ENCODE results near the gene SLC30A1.

The SLC30A1 gene

DNA sequence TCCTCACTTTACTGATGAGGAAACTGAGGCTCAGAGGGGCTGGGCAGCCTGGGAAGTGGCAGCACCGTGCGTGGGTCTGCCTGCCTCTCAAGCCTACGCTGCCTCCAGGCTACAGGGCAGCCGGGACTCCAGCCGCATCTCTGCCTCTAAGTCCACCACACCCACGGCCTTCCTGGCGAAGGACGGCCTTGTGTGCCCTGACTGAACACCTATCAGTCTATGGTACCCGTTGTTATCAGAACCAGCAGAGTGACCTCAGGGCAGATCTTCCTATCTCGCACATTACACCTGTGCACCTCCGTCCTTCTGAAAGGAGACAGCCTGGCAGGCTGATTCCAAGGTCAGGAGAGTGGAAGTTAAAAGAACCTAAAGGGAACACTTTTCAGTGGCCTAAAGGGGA, 35.7 kb upstream of the SLC30A1 start:
- DNase-seq (ENCODE audit: low read depth, low spot score) = no peak
- TF ChIP-seq, protein P1, sequence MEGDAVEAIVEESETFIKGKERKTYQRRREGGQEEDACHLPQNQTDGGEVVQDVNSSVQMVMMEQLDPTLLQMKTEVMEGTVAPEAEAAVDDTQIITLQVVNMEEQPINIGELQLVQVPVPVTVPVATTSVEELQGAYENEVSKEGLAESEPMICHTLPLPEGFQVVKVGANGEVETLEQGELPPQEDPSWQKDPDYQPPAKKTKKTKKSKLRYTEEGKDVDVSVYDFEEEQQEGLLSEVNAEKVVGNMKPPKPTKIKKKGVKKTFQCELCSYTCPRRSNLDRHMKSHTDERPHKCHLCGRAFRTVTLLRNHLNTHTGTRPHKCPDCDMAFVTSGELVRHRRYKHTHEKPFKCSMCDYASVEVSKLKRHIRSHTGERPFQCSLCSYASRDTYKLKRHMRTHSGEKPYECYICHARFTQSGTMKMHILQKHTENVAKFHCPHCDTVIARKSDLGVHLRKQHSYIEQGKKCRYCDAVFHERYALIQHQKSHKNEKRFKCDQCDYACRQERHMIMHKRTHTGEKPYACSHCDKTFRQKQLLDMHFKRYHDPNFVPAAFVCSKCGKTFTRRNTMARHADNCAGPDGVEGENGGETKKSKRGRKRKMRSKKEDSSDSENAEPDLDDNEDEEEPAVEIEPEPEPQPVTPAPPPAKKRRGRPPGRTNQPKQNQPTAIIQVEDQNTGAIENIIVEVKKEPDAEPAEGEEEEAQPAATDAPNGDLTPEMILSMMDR (IDR thresholded peaks at IDR 0.05; ENCODE audit: insufficient read depth, low read length, missing control alignments) = no peak
- ChIA-PET CTCF (interaction anchor here (1.1 to 2.1 kb wide), 4 partner anchors 10 to 100 kb away, joined by 3 to 8 read pairs (median 4); no protein-coding TSS in a partner anchor), POLR2A (interaction anchor here (1.0 kb wide), 1 partner anchor 283 kb away, joined by 3 read pairs; no protein-coding TSS in a partner anchor)
- no peak overlapping the region for H3K4me3 ChIP-seq (ENCODE audit: low read depth, low read length)

DNA sequence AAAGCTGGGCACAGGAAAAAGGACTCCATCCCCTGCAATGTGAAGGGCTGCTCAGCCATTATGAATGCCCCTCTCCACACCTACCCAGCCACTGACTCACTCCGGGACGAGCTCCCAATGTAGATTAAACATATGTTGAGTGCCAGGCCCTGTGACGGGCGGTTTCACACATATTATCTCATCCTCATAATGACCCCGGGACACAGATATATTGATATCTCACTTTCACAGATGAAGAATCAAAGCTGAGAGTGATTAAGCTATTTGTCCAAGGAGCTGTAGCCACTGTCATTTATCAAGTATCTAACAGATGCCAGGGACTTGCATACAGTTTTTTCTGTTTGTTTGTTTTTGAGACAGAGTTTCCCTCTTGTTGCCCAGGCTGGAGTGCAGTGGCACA, 35.0 kb upstream of the SLC30A1 start:
- DNase-seq (ENCODE audit: low read depth, low spot score) = no peak
- POLR2A ChIA-PET = interaction anchor here (1.0 to 1.5 kb wide), 3 partner anchors 8 to 283 kb away, joined by 3 to 7 read pairs (median 4); no protein-coding TSS in a partner anchor

DNA sequence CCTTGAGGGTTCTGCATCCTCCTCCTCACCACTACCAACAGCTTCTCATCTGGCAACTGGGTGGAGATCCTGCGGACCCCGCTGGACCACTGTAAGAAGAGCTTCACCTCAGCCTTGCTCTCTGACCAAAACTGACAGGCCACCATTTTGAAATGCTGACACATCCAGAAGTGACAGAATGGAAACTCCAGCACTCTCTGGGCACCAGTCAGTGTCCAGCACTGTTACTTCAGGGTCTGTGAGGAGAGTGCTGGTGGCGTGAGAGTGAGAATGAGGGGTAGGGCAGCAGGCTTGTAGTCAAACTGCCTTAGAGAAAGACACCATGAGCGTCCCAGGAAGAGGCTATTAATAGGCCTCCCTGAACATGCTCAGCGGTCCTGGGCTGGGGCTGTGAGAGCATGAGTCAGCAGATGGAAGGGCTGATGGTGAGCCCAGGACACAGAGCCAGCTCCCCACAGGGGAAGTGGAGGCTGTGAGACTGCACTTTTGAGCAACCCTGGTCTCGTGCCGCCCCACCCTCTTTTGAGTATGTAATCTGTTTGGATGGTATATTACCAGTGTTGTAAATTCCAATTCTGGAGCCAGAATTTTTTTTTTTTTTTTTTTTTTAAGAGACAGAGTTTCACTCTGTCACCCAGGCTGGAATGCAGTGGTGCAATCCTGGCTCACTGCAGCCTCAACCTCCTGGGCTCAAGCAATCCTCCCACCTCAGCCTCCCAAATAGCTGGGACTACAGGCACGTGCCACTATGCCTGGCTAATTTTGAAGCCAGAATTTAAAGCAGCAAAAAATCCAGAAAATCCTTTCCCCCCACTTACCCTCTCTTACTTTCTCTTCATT, 34.4 kb upstream of the SLC30A1 start:
- TF ChIP-seq, protein P1 (IDR thresholded peaks at IDR 0.05; ENCODE audit: insufficient read depth, low read length, missing control alignments) = no peak
- no peak overlapping the region for H3K4me3 ChIP-seq (ENCODE audit: low read depth, low read length)
- ChIA-PET POLR2A (interaction anchor here (1.0 to 1.5 kb wide), 3 partner anchors 8 to 282 kb away, joined by 3 to 7 read pairs (median 4); no protein-coding TSS in a partner anchor), CTCF (interaction anchor here (0.7 to 2.1 kb wide), 7 partner anchors 8 to 99 kb away, joined by 3 to 8 read pairs (median 4); partner anchors contain the start of gene SLC30A1)
- peak; percentile 77 for DNase-seq (ENCODE audit: low read depth, low spot score)

More for the DNA sequence above, 35.0 kb upstream of the SLC30A1 start:
- CTCF ChIA-PET = interaction anchor here (0.7 to 2.1 kb wide), 6 partner anchors 9 to 99 kb away, joined by 3 to 8 read pairs (median 4); no protein-coding TSS in a partner anchor
- no peak overlapping the region for H3K4me3 ChIP-seq (ENCODE audit: low read depth, low read length)
- TF ChIP-seq, protein P1 (IDR thresholded peaks at IDR 0.05; ENCODE audit: insufficient read depth, low read length, missing control alignments) = no peak

DNA sequence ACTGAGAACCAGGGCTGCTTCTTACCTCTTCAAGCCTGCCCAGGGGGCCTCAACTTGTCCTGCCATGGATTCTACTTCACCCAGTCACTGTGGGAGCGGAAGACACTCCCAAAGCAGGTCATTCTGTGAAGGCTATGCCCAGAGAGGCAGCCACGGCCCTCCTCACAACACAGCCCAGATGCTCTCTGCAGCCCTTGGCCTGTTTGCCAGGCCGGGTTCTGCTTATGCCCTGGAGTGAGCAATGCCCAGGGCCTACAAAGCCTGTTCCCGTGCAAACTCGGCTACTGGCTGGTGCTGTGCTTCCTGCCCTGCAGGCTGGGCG, 33.8 kb upstream of the SLC30A1 start:
- POLR2A ChIA-PET = interaction anchor here (1.5 kb wide), 1 partner anchor 20 kb away, joined by 7 read pairs; no protein-coding TSS in a partner anchor

DNA sequence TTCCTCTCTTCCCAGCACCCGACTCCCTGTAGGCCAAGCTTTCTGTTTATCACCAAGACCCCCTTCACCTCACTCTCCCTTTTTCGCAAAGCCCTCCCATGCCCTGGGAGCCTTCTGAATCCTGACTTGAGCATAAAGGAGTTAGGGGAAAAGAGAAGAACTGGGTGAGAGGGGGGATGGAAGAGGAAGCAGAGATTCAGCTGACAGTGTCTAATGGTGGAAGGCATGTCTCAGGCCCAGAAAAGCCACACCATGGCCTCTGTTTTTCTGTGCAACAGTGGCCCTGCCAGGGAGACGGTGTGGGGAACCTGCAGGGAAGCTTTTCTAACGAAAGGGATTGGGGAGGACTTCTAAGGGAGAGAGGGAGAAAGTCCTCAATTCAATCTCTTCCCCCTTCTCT, 32.9 kb upstream of the SLC30A1 start:
- no peak for DNase-seq (ENCODE audit: low read depth, low spot score)
- ChIA-PET CTCF (interaction anchor here (0.9 to 1.9 kb wide), 4 partner anchors 13 to 97 kb away, joined by 3 to 6 read pairs (median 5); partner anchors contain the start of gene SLC30A1), POLR2A (no interaction called here)
- TF ChIP-seq, protein P1 (IDR thresholded peaks at IDR 0.05; ENCODE audit: insufficient read depth, low read length, missing control alignments) = no peak
- H3K4me3 ChIP-seq (ENCODE audit: low read depth, low read length) = no peak overlapping the region

More for the DNA sequence above, 33.8 kb upstream of the SLC30A1 start:
- no peak overlapping the region for H3K4me3 ChIP-seq (ENCODE audit: low read depth, low read length)
- CTCF ChIA-PET = interaction anchor here (0.9 to 2.1 kb wide), 4 partner anchors 11 to 98 kb away, joined by 3 to 8 read pairs (median 5); partner anchors contain the start of gene SLC30A1
- DNase-seq (ENCODE audit: low read depth, low spot score) = no peak
- TF ChIP-seq, protein P1 (IDR thresholded peaks at IDR 0.05; ENCODE audit: insufficient read depth, low read length, missing control alignments) = no peak
